Measurements from ENCODE around the gene MEX3A. TPM values are rescaled to one million over a fixed set of nuclear protein-coding genes. Genes with fewer than 3 reads are reported as not detected.

The MEX3A gene
- total RNA-seq, 1 donor from 2014 or later = 10.5 TPM

Other genes starting within 250 kb of the MEX3A start
- gene GON4L, start 225.3 kb downstream of the MEX3A start, total RNA-seq = 28.0 and 34.2 TPM in 2 replicates
- gene SYT11, start 222.9 kb downstream of the MEX3A start, total RNA-seq = 31.2 and 34.4 TPM in 2 replicates
- gene RIT1, start 171.1 kb downstream of the MEX3A start, total RNA-seq = 53.6 and 60.8 TPM in 2 replicates
- gene KHDC4, start 148.1 kb downstream of the MEX3A start, total RNA-seq = 24.5 and 34.8 TPM in 2 replicates
- not detected in 2 replicates for gene RXFP4, start 140.8 kb downstream of the MEX3A start, total RNA-seq
- 92.3 and 105 TPM in 2 replicates for gene ARHGEF2, start 103.9 kb downstream of the MEX3A start, total RNA-seq
- gene SSR2, start 61.5 kb downstream of the MEX3A start, total RNA-seq = 464 and 497 TPM in 2 replicates
- 31.0 and 34.0 TPM in 2 replicates for gene UBQLN4, start 28.7 kb downstream of the MEX3A start, total RNA-seq
- 96.2 and 113 TPM in 2 replicates for gene LAMTOR2, start 27.7 kb downstream of the MEX3A start, total RNA-seq
- not detected in 2 replicates for gene RAB25, start 21.3 kb downstream of the MEX3A start, total RNA-seq
- gene LMNA, start 32.2 kb upstream of the MEX3A start, total RNA-seq = 588 and 767 TPM in 2 replicates
- gene SEMA4A, start 71.1 kb upstream of the MEX3A start, total RNA-seq = 0.93 and 1.3 TPM in 2 replicates
- gene SLC25A44, start 111.6 kb upstream of the MEX3A start, total RNA-seq = 15.3 and 16.8 TPM in 2 replicates
- gene PMF1, start 130.5 kb upstream of the MEX3A start, total RNA-seq = 45.1 and 59.0 TPM in 2 replicates
- not detected in 2 replicates for gene BGLAP, start 159.7 kb upstream of the MEX3A start, total RNA-seq
- 0.15 and 1.5 TPM in 2 replicates for gene PAQR6, start 165.6 kb upstream of the MEX3A start, total RNA-seq
- gene SMG5, start 200.4 kb upstream of the MEX3A start, total RNA-seq = 42.3 and 63.9 TPM in 2 replicates
- gene TMEM79, start 201.9 kb upstream of the MEX3A start, total RNA-seq = 1.9 TPM in 2 replicates
- gene GLMP, start 213.2 kb upstream of the MEX3A start, total RNA-seq = 106 and 141 TPM in 2 replicates
- gene VHLL, start 216.8 kb upstream of the MEX3A start, total RNA-seq = not detected in 2 replicates